Measurements from ENCODE around the gene TRPV3.

Gene TRPV3

DNA sequence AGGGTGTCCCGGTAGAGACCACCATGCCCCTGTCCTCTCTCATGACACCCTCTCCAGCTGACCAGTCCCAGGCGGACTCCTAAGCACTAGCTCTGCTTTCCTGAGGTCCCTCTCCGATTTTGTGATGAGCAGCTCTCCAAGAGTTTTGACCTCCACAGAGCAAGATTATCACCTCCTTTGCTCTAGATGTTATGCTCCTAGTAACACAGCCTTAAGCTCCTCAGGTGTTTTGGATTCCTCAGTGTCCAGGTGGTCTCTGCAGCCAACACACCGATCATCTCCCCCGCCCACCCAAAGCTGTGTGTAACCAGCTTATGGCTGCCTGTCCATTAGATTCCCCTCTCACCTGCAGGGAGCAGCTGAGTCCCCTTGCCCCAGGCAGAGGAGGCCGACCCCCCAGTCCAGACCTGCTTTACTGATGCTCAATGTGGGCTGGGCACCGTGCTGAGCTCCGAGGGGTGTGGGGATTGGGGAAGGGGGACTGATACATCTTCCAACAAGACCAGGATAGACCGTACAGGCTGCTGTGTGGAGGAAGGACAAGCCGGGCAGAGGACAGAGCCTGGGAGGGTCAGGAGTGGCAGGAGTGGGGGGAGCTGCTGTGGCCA, 2.3 kb downstream of the TRPV3 start:
- no peaks in the 10 kb centered on the region for H3K9me3 ChIP-seq (replicated peaks in 1 of 11)
- no peak overlapping the region for H3K9ac ChIP-seq

DNA sequence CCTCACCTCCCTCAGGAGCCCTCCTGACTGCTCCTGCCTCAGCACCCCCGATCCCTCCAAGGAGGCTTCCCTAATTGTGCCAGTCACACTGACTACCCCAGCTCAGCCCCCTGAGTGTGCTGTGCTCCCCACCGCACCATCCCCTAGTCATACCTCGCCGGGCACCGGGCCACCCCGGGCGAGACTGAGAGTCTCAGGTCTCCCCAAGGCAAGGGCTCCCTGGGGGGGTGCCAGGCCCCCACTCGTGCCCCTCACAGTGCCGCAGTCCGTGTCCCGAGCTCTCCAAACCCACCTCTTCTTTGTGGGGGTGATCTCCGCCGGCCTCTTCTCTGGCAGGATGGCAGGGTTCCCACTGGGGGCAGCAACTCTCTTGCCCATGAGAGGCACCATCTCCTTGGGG, 3.2 kb downstream of the TRPV3 start:
- no peak for TF ChIP-seq Cebpa-rat (IDR thresholded peaks at IDR 0.05)
- Histone ChIP-seq H3K36me3 (no peaks in the 10 kb centered on the region), H3K9ac (no peak overlapping the region), H3K9me3 (replicated peaks in 1 of 11) (no peaks in the 10 kb centered on the region), H4K20me1 (no peaks in the 10 kb centered on the region), H3K27me3 (no peaks in the 10 kb centered on the region), H3K4me3 (no peak overlapping the region), H3K4me1 (peaks cover 8 to 39% (median 32%) of the 10 kb centered on the region in 10 experiments; a peak in 19 of 20 replicates), H3K27ac (no peak overlapping the region), H3K4me2 (no peak overlapping the region)

More for the DNA sequence above, 2.3 kb downstream of the TRPV3 start:
- Histone ChIP-seq H3K4me3 (no peak overlapping the region), H3K27ac (no peak overlapping the region), H3K4me1 (peaks cover 8 to 41% (median 33%) of the 10 kb centered on the region in 10 experiments; a peak in 19 of 20 replicates), H3K4me2 (no peak overlapping the region), H3K36me3 (no peaks in the 10 kb centered on the region), H4K20me1 (no peaks in the 10 kb centered on the region), H3K27me3 (no peaks in the 10 kb centered on the region)
- no peak for TF ChIP-seq Cebpa-rat (IDR thresholded peaks at IDR 0.05)

DNA sequence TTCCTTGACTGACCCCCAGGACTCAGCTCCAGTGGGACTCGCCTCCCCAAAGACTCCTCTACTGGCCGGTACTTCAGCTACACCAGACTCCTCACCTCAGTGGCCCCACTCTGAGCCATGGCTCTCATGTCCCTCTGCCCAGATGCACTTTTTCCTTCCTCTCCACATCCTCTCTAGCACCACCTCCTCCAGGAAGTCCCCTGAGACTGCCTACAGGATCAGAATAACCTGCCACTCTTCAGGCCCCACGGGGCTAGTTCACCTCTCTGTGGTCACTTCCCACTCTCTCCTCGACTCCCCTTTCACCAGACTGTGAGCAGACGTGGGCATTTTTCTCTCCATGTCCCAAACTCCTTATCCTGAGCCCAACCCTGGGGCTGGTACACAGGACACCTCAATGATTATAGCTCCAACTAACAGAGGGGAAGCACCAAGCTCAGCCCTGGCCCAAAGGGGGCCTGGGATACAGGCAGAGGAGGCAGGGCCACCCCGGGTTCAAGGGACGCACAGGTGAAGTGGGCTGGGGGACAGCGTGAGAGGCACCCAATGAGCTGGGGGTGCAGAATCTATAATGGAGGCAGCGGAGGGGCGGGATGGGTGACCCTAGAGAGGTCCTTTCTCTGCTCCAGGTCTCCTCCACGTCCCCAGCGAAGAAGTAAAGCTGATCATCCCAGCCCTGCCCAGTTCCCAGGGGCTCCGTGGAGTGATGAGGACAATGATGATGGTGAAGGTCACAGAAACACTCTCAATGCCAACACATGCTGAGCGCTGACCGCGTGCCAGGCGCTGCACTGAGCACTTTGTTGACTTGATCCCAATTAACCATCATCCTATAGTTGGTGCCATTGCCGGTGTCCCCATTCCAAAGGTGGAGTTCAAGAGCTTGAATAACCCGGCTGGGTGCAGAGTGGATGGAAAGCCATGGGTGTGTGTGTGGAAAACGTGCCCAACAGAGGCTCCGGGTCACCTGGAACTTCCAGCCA, 3.9 kb downstream of the TRPV3 start:
- Histone ChIP-seq H3K27ac (no peak overlapping the region), H3K9ac (no peak overlapping the region), H3K4me2 (peak overlapping the region in 3 of 11 experiments; percentile 13 to 29 (median 26); a peak in 5 of 22 replicates)

DNA sequence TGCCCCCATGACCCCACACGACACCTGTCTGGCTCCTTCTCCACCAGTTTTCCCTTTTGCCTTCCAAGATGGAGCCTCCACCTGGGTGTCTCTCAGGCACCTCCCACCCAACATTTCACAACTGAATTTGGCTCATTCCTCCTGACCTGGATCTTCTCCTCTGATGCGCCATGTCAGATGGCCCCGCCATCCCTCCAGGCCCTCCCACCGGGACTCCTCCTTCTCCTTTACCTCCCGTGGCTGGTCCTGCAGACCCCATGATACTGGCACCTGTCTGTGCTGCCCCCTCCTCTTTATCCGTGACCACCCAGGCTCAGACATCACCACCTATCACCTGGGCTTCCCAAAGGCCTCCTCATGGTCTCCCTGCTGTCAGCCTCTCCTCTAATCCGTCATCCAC, 4.7 kb downstream of the TRPV3 start:
- Histone ChIP-seq H3K27ac (no peak overlapping the region), H3K9me3 (replicated peaks in 1 of 11) (no peaks in the 10 kb centered on the region), H3K27me3 (no peaks in the 10 kb centered on the region), H4K20me1 (no peaks in the 10 kb centered on the region), H3K4me2 (no peak overlapping the region), H3K9ac (no peak overlapping the region), H3K4me3 (no peak overlapping the region), H3K4me1 (peaks cover 0 to 24% (median 17%) of the 10 kb centered on the region in 10 experiments; a peak in 18 of 20 replicates), H3K36me3 (no peaks in the 10 kb centered on the region)
- TF ChIP-seq Cebpa-rat (IDR thresholded peaks at IDR 0.05): no peak

More for the DNA sequence above, 3.9 kb downstream of the TRPV3 start:
- no peak for TF ChIP-seq Cebpa-rat (IDR thresholded peaks at IDR 0.05)
- Histone ChIP-seq H3K4me1 (peaks cover 4 to 32% (median 25%) of the 10 kb centered on the region in 10 experiments; a peak in 19 of 20 replicates), H4K20me1 (no peaks in the 10 kb centered on the region), H3K9me3 (replicated peaks in 1 of 11) (no peaks in the 10 kb centered on the region), H3K36me3 (no peaks in the 10 kb centered on the region), H3K4me3 (no peak overlapping the region), H3K27me3 (no peaks in the 10 kb centered on the region)

DNA sequence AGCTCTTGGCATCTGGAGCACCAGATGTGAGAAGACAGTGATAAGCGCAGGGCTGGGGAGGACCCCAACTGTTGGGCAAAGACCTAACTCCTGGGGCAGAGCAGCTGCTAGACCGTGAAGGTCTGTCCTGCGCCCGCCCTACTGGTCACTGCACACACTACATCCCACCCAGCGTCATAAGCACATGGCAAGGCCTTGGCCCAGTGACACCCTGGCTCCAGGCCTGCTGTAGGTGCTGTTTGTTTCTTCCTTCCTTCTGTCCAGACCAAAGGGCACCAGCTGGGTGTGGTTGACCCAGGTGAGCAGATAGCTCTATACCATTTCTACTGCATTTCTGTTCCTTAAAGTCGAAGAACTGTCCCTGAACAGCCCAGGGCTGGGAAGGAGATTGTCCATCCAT, 6.4 kb downstream of the TRPV3 start:
- Histone ChIP-seq H3K4me3 (no peak overlapping the region), H3K36me3 (no peaks in the 10 kb centered on the region), H3K4me1 (peaks cover 0 to 7% (median under 1%) of the 10 kb centered on the region in 10 experiments; a peak in 8 of 20 replicates), H3K9ac (no peak overlapping the region), H4K20me1 (no peaks in the 10 kb centered on the region), H3K9me3 (replicated peaks in 1 of 11) (no peaks in the 10 kb centered on the region), H3K27me3 (no peaks in the 10 kb centered on the region), H3K4me2 (no peak overlapping the region), H3K27ac (no peak overlapping the region)
- TF ChIP-seq Cebpa-rat (IDR thresholded peaks at IDR 0.05): no peak

DNA sequence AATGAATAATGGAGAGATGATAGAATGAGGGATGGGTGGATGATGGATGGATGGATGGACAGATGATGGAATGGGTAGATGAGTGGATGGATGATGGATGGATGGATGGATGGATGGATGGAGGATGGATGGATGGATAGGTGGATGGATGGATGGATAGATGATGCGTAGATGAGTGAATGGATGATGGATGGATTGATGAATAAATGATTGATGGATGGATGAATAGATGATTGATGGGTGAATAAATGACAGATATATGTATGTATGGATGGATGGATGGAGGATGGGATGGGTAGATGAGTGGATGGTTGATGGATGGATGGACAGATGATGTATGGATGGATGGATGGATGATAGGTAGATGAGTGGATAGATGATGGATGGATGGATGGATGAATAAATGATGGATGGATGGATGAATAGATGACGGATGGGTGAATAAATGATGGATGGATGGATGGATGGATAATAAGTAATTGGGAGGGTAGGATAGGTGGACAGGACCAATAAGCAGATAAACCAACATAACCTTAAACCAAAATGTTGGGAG, 7.9 kb downstream of the TRPV3 start:
- no peaks in the 10 kb centered on the region for H3K9me3 ChIP-seq (replicated peaks in 1 of 11)
- no peak overlapping the region for H3K27ac ChIP-seq
- no peaks in the 10 kb centered on the region for H3K27me3 ChIP-seq
- no peaks in the 10 kb centered on the region for H4K20me1 ChIP-seq
- peaks cover 0 to 7% (median 0%) of the 10 kb centered on the region in 10 experiments; a peak in 6 of 20 replicates for H3K4me1 ChIP-seq
- no peak overlapping the region for H3K4me3 ChIP-seq
- TF ChIP-seq Cebpa-rat (IDR thresholded peaks at IDR 0.05): no peak
- H3K36me3 ChIP-seq: no peaks in the 10 kb centered on the region
- no peak overlapping the region for H3K9ac ChIP-seq
- H3K4me2 ChIP-seq: no peak overlapping the region

DNA sequence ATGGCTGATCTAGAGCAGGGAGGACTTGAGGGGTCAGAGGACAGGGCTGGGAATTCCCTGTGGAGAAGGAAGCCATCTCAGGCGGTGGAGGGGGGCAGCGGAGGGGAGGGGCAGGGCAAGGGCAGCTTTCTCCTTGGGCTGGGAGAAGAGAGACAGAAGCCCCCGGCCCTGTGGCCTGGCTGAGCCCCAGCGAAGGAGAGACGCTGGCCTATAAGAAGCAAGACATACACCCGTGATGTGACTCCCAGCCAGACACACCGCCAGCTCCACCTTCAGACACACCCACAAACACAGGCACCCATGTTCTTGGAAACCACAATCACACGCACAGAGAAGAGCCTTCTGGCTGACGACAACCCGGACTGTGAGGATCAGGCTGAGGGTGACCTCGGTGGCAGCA, 10.0 kb downstream of the TRPV3 start:
- H3K4me1 ChIP-seq: no peaks in the 10 kb centered on the region
- no peaks in the 10 kb centered on the region for H3K36me3 ChIP-seq
- H3K4me2 ChIP-seq: no peak overlapping the region
- no peaks in the 10 kb centered on the region for H4K20me1 ChIP-seq
- no peak overlapping the region for H3K4me3 ChIP-seq
- no peak for TF ChIP-seq Cebpa-rat (IDR thresholded peaks at IDR 0.05)
- H3K9me3 ChIP-seq (replicated peaks in 1 of 11): no peaks in the 10 kb centered on the region
- no peak overlapping the region for H3K27ac ChIP-seq
- H3K27me3 ChIP-seq: no peaks in the 10 kb centered on the region
- H3K9ac ChIP-seq: no peak overlapping the region

DNA sequence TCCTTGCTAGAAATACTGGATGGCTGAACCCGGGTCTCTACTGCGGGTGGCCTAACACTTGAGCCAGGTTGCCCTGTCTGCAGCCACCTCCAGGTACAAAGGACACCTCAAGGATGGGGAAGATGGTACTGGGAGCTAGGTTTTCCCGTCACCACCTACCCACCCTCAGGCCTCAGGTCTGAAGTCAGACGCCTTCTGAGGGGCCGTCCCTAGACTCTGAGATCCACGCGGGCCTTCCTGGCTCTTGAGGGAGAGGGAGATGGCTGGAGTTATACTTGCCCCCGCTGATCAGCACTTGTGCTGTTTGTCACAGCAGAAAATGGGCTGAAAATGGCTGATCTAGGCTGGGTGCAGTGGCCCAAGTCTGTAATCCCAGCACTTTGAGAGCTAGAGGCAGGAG, 10.6 kb downstream of the TRPV3 start:
- no peak overlapping the region for H3K4me3 ChIP-seq

DNA sequence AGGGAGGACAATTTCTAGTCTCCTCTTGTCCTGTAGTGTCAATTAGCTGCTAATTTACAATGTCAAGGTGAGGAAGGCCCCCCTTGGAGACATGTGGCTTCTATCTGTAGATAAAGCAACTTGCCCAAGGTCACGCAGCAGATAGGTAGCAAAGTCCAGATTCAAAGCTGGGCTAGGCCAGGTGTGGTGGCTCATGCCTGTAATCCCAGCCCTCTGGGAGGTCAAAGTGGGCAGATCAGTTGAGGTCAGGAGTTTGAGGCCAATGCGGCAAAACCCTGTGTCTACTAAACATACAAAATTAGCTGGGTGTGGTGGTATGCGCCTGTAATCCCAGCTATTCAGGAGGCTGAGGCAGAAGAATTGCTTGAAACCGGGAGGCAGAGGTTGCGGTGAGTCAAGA, 11.1 kb downstream of the TRPV3 start:
- Histone ChIP-seq H3K9ac (no peak overlapping the region), H3K4me1 (no peaks in the 10 kb centered on the region), H3K9me3 (replicated peaks in 1 of 11) (no peaks in the 10 kb centered on the region), H3K4me2 (no peak overlapping the region), H3K36me3 (no peaks in the 10 kb centered on the region), H4K20me1 (no peaks in the 10 kb centered on the region), H3K4me3 (no peak overlapping the region), H3K27ac (no peak overlapping the region), H3K27me3 (no peaks in the 10 kb centered on the region)
- no peak for TF ChIP-seq Cebpa-rat (IDR thresholded peaks at IDR 0.05)

More for the DNA sequence above, 10.6 kb downstream of the TRPV3 start:
- Histone ChIP-seq H3K9ac (no peak overlapping the region), H4K20me1 (no peaks in the 10 kb centered on the region), H3K9me3 (replicated peaks in 1 of 11) (no peaks in the 10 kb centered on the region), H3K4me1 (no peaks in the 10 kb centered on the region), H3K36me3 (no peaks in the 10 kb centered on the region), H3K27me3 (no peaks in the 10 kb centered on the region), H3K27ac (no peak overlapping the region), H3K4me2 (no peak overlapping the region)
- no peak for TF ChIP-seq Cebpa-rat (IDR thresholded peaks at IDR 0.05)
